Liver (tissue), 3 donors: ENCODE results near the gene MT1E.

Experiments used
- EGR1 ChIP-seq, 2 donors: IDR thresholded peaks; 2 replicates each; pipeline ENCODE4 v1.6.1; 2016 to 2018; ENCODE audit warnings: antibody characterized with exemption in 2 of 2, low read depth in 2 of 2
- GABPA ChIP-seq, 2 donors: IDR thresholded peaks in 1 of 2; conservative IDR thresholded peaks in 1 of 2; 2 replicates each; pipeline ENCODE4 v1.6.1; 2016; ENCODE audit warnings: antibody characterized with exemption in 2 of 2, mild to moderate bottlenecking in 1 of 2, moderate library complexity in 1 of 2
- RAD21 ChIP-seq, 2 donors: IDR thresholded peaks; 2 replicates each; pipeline ENCODE4 v1.6.1; 2016; ENCODE audit warnings: antibody characterized with exemption in 2 of 2, mild to moderate bottlenecking in 2 of 2
- TAF1 ChIP-seq: conservative IDR thresholded peaks from 2 replicates; pipeline ENCODE4 v1.6.1; 2016; ENCODE audit warnings: antibody characterized with exemption, mild to moderate bottlenecking
- ZBTB33 ChIP-seq: IDR thresholded peaks from 2 replicates; pipeline ENCODE4 v1.6.1; 2016; ENCODE audit warnings: antibody characterized with exemption
- TF ChIP-seq, protein P1 (sequence below): fragments of 150-350 bp; IDR thresholded peaks from 2 replicates; pipeline ENCODE4 v1.5.1; 2017; ENCODE audit warnings: improper control_type of control experiment, low read depth, low read length; ENCODE audit not compliant: missing input control
- TF ChIP-seq, protein P2 (sequence below): IDR thresholded peaks from 2 replicates; pipeline ENCODE4 v1.6.1; 2016; ENCODE audit warnings: antibody characterized with exemption, mild to moderate bottlenecking
- donor health status: healthy.
- donor health status: healthy.

- TF ChIP-seq, protein P1, sequence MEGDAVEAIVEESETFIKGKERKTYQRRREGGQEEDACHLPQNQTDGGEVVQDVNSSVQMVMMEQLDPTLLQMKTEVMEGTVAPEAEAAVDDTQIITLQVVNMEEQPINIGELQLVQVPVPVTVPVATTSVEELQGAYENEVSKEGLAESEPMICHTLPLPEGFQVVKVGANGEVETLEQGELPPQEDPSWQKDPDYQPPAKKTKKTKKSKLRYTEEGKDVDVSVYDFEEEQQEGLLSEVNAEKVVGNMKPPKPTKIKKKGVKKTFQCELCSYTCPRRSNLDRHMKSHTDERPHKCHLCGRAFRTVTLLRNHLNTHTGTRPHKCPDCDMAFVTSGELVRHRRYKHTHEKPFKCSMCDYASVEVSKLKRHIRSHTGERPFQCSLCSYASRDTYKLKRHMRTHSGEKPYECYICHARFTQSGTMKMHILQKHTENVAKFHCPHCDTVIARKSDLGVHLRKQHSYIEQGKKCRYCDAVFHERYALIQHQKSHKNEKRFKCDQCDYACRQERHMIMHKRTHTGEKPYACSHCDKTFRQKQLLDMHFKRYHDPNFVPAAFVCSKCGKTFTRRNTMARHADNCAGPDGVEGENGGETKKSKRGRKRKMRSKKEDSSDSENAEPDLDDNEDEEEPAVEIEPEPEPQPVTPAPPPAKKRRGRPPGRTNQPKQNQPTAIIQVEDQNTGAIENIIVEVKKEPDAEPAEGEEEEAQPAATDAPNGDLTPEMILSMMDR = no peak
- TF ChIP-seq EGR1 (IDR thresholded peaks at IDR 0.05; ENCODE audit: low read depth in 2 of 2) = no peak
- no peak for TF ChIP-seq ZBTB33
- TF ChIP-seq GABPA (IDR thresholded peaks at IDR 0.05 in 1 of 2, conservative IDR thresholded peaks at IDR 0.05 in 1 of 2) = no peak
- TF ChIP-seq, protein P2, sequence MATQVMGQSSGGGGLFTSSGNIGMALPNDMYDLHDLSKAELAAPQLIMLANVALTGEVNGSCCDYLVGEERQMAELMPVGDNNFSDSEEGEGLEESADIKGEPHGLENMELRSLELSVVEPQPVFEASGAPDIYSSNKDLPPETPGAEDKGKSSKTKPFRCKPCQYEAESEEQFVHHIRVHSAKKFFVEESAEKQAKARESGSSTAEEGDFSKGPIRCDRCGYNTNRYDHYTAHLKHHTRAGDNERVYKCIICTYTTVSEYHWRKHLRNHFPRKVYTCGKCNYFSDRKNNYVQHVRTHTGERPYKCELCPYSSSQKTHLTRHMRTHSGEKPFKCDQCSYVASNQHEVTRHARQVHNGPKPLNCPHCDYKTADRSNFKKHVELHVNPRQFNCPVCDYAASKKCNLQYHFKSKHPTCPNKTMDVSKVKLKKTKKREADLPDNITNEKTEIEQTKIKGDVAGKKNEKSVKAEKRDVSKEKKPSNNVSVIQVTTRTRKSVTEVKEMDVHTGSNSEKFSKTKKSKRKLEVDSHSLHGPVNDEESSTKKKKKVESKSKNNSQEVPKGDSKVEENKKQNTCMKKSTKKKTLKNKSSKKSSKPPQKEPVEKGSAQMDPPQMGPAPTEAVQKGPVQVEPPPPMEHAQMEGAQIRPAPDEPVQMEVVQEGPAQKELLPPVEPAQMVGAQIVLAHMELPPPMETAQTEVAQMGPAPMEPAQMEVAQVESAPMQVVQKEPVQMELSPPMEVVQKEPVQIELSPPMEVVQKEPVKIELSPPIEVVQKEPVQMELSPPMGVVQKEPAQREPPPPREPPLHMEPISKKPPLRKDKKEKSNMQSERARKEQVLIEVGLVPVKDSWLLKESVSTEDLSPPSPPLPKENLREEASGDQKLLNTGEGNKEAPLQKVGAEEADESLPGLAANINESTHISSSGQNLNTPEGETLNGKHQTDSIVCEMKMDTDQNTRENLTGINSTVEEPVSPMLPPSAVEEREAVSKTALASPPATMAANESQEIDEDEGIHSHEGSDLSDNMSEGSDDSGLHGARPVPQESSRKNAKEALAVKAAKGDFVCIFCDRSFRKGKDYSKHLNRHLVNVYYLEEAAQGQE = no peak
- no peak for TF ChIP-seq TAF1
- TF ChIP-seq RAD21 (IDR thresholded peaks at IDR 0.05) = no peak
Measured at GRCh38 chr16:56634715-56635440, 9.3 kb downstream of the MT1E start.
